H9 (cell line): ENCODE measurements around the gene BCAS1. TPM values are rescaled to one million over a fixed set of nuclear protein-coding genes. Genes with fewer than 3 reads are reported as not detected.

Experiments used
- DNase-seq: peaks from one replicate; pipeline ENCODE4 v3.0.0-alpha.2; 2017
- H2AFZ ChIP-seq: one replicate; pipeline ENCODE4 v1.6.1; 2013; ENCODE audit warnings: mild to moderate bottlenecking, low read length, control low read depth, moderate library complexity
- H2AK5ac ChIP-seq: 2 replicates; pipeline ENCODE4 v1.6.1; 2013; ENCODE audit warnings: low read length, control low read depth, mixed read lengths; ENCODE audit not compliant: insufficient read length
- H2BK120ac ChIP-seq: one replicate; pipeline ENCODE4 v1.6.1; 2013; ENCODE audit warnings: low read depth, mild to moderate bottlenecking, low read length, control low read depth, inconsistent platforms; ENCODE audit not compliant: poor library complexity, severe bottlenecking
- H2BK12ac ChIP-seq: 2 replicates; pipeline ENCODE4 v1.6.1; 2013; ENCODE audit warnings: low read length, control low read depth, mixed read lengths, low read depth; ENCODE audit not compliant: insufficient read length
- H2BK15ac ChIP-seq: 2 replicates; pipeline ENCODE4 v1.6.1; 2013; ENCODE audit warnings: low read depth, low read length, control low read depth
- H2BK20ac ChIP-seq: one replicate; pipeline ENCODE4 v1.6.1; 2013; ENCODE audit warnings: low read depth, mild to moderate bottlenecking, low read length, control low read depth, inconsistent platforms; ENCODE audit not compliant: poor library complexity, severe bottlenecking
- H2BK5ac ChIP-seq: 2 replicates; pipeline ENCODE4 v1.6.1; 2013; ENCODE audit warnings: low read length, control low read depth, mixed read lengths; ENCODE audit not compliant: insufficient read length
- H3K14ac ChIP-seq: 2 replicates; pipeline ENCODE4 v1.6.1; 2013; ENCODE audit warnings: low read length, control low read depth; ENCODE audit not compliant: insufficient read depth
- H3K18ac ChIP-seq: 2 replicates; pipeline ENCODE4 v1.6.1; 2013; ENCODE audit warnings: low read depth, mild to moderate bottlenecking, mixed read lengths, low read length, control low read depth; ENCODE audit not compliant: insufficient read length
- H3K23ac ChIP-seq: 2 replicates; pipeline ENCODE4 v1.6.1; 2013; ENCODE audit warnings: low read length, control low read depth, mixed read lengths, low read depth; ENCODE audit not compliant: insufficient read length
- H3K23me2 ChIP-seq: 2 replicates; pipeline ENCODE4 v1.6.1; 2013; ENCODE audit warnings: low read depth, mild to moderate bottlenecking, mixed read lengths, low read length, control low read depth; ENCODE audit not compliant: insufficient read length, poor library complexity, severe bottlenecking
- H3K27ac ChIP-seq: 2 replicates; pipeline ENCODE4 v1.5.1; 2013; ENCODE audit warnings: low read length, control low read depth, mixed read lengths, low read depth; ENCODE audit not compliant: insufficient read length
- H3K27me3 ChIP-seq: 2 replicates; pipeline ENCODE4 v1.6.1; 2013; ENCODE audit warnings: low read length, control low read depth, inconsistent platforms; ENCODE audit not compliant: insufficient read depth
- H3K4ac ChIP-seq: 2 replicates; pipeline ENCODE4 v1.6.1; 2013; ENCODE audit warnings: low read depth, mild to moderate bottlenecking, control low read depth, inconsistent platforms, low read length, moderate library complexity
- H3K4me1 ChIP-seq: 2 replicates; pipeline ENCODE4 v1.6.1; 2013; ENCODE audit warnings: low read length, control low read depth, inconsistent platforms; ENCODE audit not compliant: insufficient read depth
- H3K4me2 ChIP-seq: 2 replicates; pipeline ENCODE4 v1.6.1; 2013; ENCODE audit warnings: low read length, control low read depth, mixed read lengths; ENCODE audit not compliant: insufficient read length, insufficient read depth
- H3K56ac ChIP-seq: 2 replicates; pipeline ENCODE4 v1.6.1; 2013; ENCODE audit warnings: low read depth, mild to moderate bottlenecking, mixed read lengths, low read length, control low read depth; ENCODE audit not compliant: insufficient read length
- H3K79me1 ChIP-seq: 2 replicates; pipeline ENCODE4 v1.6.1; 2013; ENCODE audit warnings: low read depth, mild to moderate bottlenecking, moderate library complexity, low read length, control low read depth, inconsistent platforms; ENCODE audit not compliant: insufficient read depth, poor library complexity, severe bottlenecking
- H3K79me2 ChIP-seq: 2 replicates; pipeline ENCODE4 v1.6.1; 2013; ENCODE audit warnings: low read length, control low read depth, inconsistent platforms; ENCODE audit not compliant: insufficient read depth
- H3K9ac ChIP-seq: 2 replicates; pipeline ENCODE4 v1.6.1; 2013; ENCODE audit warnings: low read length, control low read depth, mixed read lengths; ENCODE audit not compliant: insufficient read length; ENCODE audit errors: extremely low read depth
- H3K9me3 ChIP-seq: one replicate; pipeline ENCODE4 v1.6.1; 2013; ENCODE audit warnings: low read depth, low read length, inconsistent platforms; ENCODE audit not compliant: control insufficient read depth
- H3T11ph ChIP-seq: one replicate; pipeline ENCODE4 v1.6.1; 2013; ENCODE audit warnings: mild to moderate bottlenecking, low read length, control low read depth, inconsistent platforms
- H4K20me1 ChIP-seq: one replicate; pipeline ENCODE4 v1.6.1; 2013; ENCODE audit not compliant: control insufficient read depth, insufficient read length, insufficient read depth
- H4K5ac ChIP-seq: 2 replicates; pipeline ENCODE4 v1.6.1; 2013; ENCODE audit warnings: low read depth, mild to moderate bottlenecking, mixed read lengths, low read length, control low read depth; ENCODE audit not compliant: insufficient read length
- H4K8ac ChIP-seq: replicated peaks from 2 replicates; pipeline ENCODE4 v1.6.1; 2013; ENCODE audit warnings: low read length, control low read depth, mixed read lengths, low read depth; ENCODE audit not compliant: insufficient read length
- H4K91ac ChIP-seq: 2 replicates; pipeline ENCODE4 v1.6.1; 2013; ENCODE audit warnings: low read depth, mild to moderate bottlenecking, moderate library complexity, mixed read lengths, low read length, control low read depth; ENCODE audit not compliant: insufficient read length
- H3K27ac Mint-ChIP-seq, 3 experiments: 2 replicates in 2 of 3; 3 replicates in 1 of 3; pipeline ENCODE4 v1.8.0; 2020 to 2021; ENCODE audit warnings: mixed read lengths in 3 of 3, mild to moderate bottlenecking in 1 of 3, moderate library complexity in 1 of 3
- H3K27me3 Mint-ChIP-seq: 2 replicates; pipeline ENCODE4 v1.8.0; 2021; ENCODE audit warnings: low read depth, mild to moderate bottlenecking, moderate library complexity, mixed read lengths
- H3K36me3 Mint-ChIP-seq, 3 experiments: 2 replicates in 2 of 3; 3 replicates in 1 of 3; pipeline ENCODE4 v1.8.0; 2020 to 2021; ENCODE audit warnings: low read depth in 3 of 3, mixed read lengths in 3 of 3; ENCODE audit not compliant: insufficient read depth in 1 of 3
- H3K4me1 Mint-ChIP-seq, 2 experiments: 2 replicates each; pipeline ENCODE4 v1.8.0; 2020; ENCODE audit warnings: mixed read lengths in 2 of 2
- H3K4me3 Mint-ChIP-seq, 2 experiments: 2 replicates in 1 of 2; 3 replicates in 1 of 2; pipeline ENCODE4 v1.8.0; 2020 to 2021; ENCODE audit warnings: mild to moderate bottlenecking in 2 of 2, mixed read lengths in 2 of 2, moderate library complexity in 1 of 2
- H3K9me3 Mint-ChIP-seq, 2 experiments: 2 replicates in 1 of 2; 3 replicates in 1 of 2; pipeline ENCODE4 v1.8.0; 2020; ENCODE audit warnings: mild to moderate bottlenecking in 2 of 2, mixed read lengths in 2 of 2, moderate library complexity in 1 of 2
- WGBS: extraction: QIAGEN DNeasy Blood & Tissue Kit; methylation state at CpG from one replicate; pipeline ENCODE4 v1.1.7; 2013; ENCODE audit warnings: missing lambda C conversion rate, low lambda C conversion rate, mixed read lengths; ENCODE audit not compliant: insufficient read length; ENCODE audit errors: extremely low coverage; 5-methylcytosine and 5-hydroxymethylcytosine counted together
- total RNA-seq: library from RNA; stranded (reverse); gene quantifications from 2 replicates; pipeline ENCODE4 v1.2.1, GENCODE V29; 2021
- TF ChIP-seq, protein P1 (sequence below): fragments of 200-600 bp; sonication (generic); conservative IDR thresholded peaks from 3 replicates; pipeline ENCODE4 v1.8.0; 2021; ENCODE audit warnings: antibody characterized with exemption, mild to moderate bottlenecking

Gene BCAS1
- total RNA-seq, 1 experiment from 2014 or later = 0.15 TPM

DNA sequence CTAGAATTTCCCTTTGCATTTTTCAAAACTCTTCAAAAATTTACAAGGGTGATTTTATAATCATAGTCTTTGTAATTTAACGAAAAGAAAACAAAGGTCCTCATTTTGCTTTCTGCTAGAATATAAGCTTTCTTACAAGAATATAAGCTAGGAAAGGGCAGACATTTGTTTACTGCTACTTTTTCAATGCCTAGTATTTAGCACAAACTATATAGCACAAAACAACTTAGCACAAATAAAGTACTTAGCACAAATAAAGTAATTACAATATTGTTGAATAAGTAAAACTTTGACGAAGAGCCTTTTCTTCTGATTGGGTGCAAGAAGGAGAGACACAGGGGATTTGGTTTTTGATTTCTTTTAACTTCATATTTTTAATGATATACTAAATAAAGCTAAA lies 87.8 kb downstream of the BCAS1 start:
- Histone ChIP-seq H3K23ac (no peak overlapping the region), H3K14ac (no peak overlapping the region), H3K27me3 (no peaks in the 10 kb centered on the region), H4K8ac (no peak overlapping the region), H2BK20ac (no peak overlapping the region), H3K4ac (no peak overlapping the region), H2BK15ac (no peak overlapping the region), H3K27ac (no peak overlapping the region), H3K4me1 (no peaks in the 10 kb centered on the region), H4K20me1 (no peaks in the 10 kb centered on the region), H3K79me2 (no peaks in the 10 kb centered on the region), H2BK120ac (no peak overlapping the region), H3K9me3 (no peaks in the 10 kb centered on the region), H2BK5ac (no peak overlapping the region), H4K91ac (no peak overlapping the region), H4K5ac (no peak overlapping the region), H2BK12ac (no peak overlapping the region), H3K18ac (no peak overlapping the region), H3T11ph (no peak overlapping the region), H2AFZ (no peak overlapping the region), H3K4me2 (no peak overlapping the region), H2AK5ac (no peak overlapping the region), H3K79me1 (no peaks in the 10 kb centered on the region), H3K23me2 (no peaks in the 10 kb centered on the region), H3K9ac (no peak overlapping the region), H3K56ac (no peak overlapping the region)
- Mint-ChIP-seq H3K36me3 (no peaks in the 10 kb centered on the region), H3K27ac (no peak overlapping the region), H3K4me3 (no peak overlapping the region), H3K4me1 (no peaks in the 10 kb centered on the region), H3K27me3 (no peaks in the 10 kb centered on the region), H3K9me3 (peaks cover 0 to 2% of the 10 kb centered on the region in 2 experiments; a peak in 2 of 5 replicates)
- WGBS = no CpG with 5 or more reads among the region's 2 CpGs
- TF ChIP-seq, protein P1, sequence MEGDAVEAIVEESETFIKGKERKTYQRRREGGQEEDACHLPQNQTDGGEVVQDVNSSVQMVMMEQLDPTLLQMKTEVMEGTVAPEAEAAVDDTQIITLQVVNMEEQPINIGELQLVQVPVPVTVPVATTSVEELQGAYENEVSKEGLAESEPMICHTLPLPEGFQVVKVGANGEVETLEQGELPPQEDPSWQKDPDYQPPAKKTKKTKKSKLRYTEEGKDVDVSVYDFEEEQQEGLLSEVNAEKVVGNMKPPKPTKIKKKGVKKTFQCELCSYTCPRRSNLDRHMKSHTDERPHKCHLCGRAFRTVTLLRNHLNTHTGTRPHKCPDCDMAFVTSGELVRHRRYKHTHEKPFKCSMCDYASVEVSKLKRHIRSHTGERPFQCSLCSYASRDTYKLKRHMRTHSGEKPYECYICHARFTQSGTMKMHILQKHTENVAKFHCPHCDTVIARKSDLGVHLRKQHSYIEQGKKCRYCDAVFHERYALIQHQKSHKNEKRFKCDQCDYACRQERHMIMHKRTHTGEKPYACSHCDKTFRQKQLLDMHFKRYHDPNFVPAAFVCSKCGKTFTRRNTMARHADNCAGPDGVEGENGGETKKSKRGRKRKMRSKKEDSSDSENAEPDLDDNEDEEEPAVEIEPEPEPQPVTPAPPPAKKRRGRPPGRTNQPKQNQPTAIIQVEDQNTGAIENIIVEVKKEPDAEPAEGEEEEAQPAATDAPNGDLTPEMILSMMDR = no peak
- DNase-seq = no peak
